NCI-H1048 (cell line): ENCODE measurements around the gene CLASP1.

ENCODE experiments used
- DNase-seq: peaks from one replicate; lab custom pipeline; 2025; lab: John Stamatoyannopoulos, UW

The CLASP1 gene

DNA sequence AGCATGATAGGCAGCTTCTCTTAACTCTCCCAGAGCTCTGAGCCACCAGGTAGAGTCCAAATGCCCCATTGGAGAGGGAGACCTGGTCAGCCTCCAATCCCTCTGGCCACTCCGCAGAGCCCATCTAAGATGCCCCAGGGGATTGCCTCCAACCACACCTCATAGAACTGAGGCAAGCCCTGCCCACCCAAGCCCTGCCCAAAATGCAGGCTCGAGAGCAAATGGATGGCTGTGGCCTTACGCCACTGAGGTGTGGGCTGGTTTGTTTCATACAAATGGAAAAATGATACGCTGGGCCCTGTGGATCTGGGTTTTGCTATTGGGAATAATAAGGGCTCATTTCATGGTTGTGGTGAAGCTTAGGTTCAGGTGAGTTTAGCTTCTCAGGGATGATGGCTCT is 361.3 kb downstream of the CLASP1 start:
- no peak for DNase-seq
